Retinal pigment epithelial cell (primary cell): Measurements from ENCODE around the gene PCNX1.

Experiments used
- DNase-seq: peaks from one replicate; pipeline ENCODE4 v3.0.0-alpha.2; 2010; ENCODE audit warnings: low read depth
- H3K4me3 ChIP-seq: 2 replicates; pipeline ENCODE4 v1.5.1; 2011; ENCODE audit warnings: mild to moderate bottlenecking, low read length, control low read depth, moderate library complexity
- CTCF ChIP-seq: conservative IDR thresholded peaks from 2 replicates; pipeline ENCODE4 v1.5.1; 2011; ENCODE audit warnings: low read depth, low read length, control low read depth, inconsistent platforms

Gene PCNX1

GRCh38 chr14:71000091-71000490 is 92.8 kb downstream of the PCNX1 start:
- TF ChIP-seq CTCF, result no peak
- H3K4me3 ChIP-seq, result no peak overlapping the region
- no peak for DNase-seq

DNA sequence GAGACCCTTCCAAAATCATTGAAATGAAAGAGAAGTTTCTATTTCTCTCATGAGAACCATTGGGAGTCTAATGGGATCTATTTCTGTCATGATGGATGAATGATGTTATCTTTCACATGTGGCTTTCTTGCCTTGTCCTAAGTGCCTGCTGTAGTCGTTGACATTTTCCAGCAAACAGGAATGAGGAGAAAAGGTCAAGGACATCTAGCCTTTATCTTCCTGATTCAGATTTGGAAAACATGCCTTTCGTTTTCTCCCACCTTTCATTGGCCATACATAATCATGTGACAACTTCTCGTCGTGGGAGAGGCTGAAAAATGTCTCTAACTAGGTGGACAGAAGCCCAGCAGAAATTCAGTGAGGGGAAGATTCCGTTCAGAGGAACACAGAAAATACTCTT is 94.5 kb downstream of the PCNX1 start:
- H3K4me3 ChIP-seq, result no peak overlapping the region
- no peak for TF ChIP-seq CTCF
- no peak for DNase-seq

- no peak overlapping the region for H3K4me3 ChIP-seq
- no peak for DNase-seq
- TF ChIP-seq CTCF, result no peak
These were observed 95.9 kb downstream of the PCNX1 start for GRCh38 chr14:71003156-71003555.

DNA sequence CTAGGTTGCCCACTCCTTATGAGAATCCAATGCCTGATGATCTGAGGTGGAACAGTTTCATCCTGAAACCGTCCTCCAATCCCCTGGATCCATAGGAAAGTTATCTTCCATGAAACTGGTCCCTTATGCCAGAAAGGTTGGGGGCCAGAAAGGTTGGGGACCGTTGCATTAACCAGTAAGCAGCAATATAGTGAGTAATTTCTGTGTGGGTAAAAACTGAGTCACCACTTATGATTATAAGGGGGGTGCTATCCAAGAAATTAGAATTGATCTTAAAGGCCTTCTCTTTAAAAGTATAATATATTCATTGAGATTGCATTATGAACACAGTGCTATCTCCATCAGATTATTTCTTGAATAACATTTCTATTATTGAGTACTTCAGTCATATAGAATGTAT is 97.2 kb downstream of the PCNX1 start:
- TF ChIP-seq CTCF, result no peak
- DNase-seq, result no peak
- H3K4me3 ChIP-seq, result no peak overlapping the region

GRCh38 chr14:71005076-71005475 is 97.8 kb downstream of the PCNX1 start:
- DNase-seq, result no peak
- no peak for TF ChIP-seq CTCF
- H3K4me3 ChIP-seq, result no peak overlapping the region

DNA sequence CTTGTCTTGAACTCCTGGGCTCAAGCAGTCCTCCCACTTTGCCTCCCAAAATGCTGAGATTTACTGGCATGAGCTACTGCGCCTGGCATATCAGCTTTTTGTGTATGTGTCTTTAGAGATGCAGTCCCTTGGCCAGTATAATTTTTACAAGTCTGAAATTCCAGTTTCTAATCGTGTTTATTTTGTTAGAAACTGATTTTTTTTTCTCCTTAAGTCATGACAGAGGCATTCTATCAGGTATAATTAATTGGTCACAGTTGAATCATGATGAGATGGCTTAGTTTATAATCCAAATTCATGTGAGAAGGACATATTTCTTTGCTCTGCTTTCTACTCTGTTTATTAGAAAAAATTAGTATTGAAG is 98.9 kb downstream of the PCNX1 start:
- no peak overlapping the region for H3K4me3 ChIP-seq
- no peak for TF ChIP-seq CTCF
- DNase-seq, result no peak

- TF ChIP-seq CTCF, result peak; percentile 39
- H3K4me3 ChIP-seq, result no peak overlapping the region
- no peak for DNase-seq
These were observed 104.2 kb downstream of the PCNX1 start for GRCh38 chr14:71011479-71011878.
